ENCODE results near the gene SLC9B1. TPM values are rescaled to one million over a fixed set of nuclear protein-coding genes. Genes with fewer than 3 reads are reported as not detected.

The SLC9B1 gene
- total and polyA plus RNA-seq, 2 of the 13 experiments (the other 11 are each of a cell fraction or from before 2014, with no cell fraction given): 0.17 to 0.20 TPM

GRCh38 chr4:102868781-102869568 lies 150.5 kb downstream of the SLC9B1 start, which contains the start of gene CISD2 (continued):
- TF ChIP-seq NKX3-1 (CRISPR knock-in tag; IDR thresholded peaks at IDR 0.05) (0 out of 2 replicates have a peak, but pooled peaks have one; percentile 38), RAD51 (IDR thresholded peaks at IDR 0.05; ENCODE audit: borderline replicate concordance) (peak; percentile 39; the same call in 1 of the 2 replicates), SIX4 (CRISPR knock-in tag; IDR thresholded peaks at IDR 0.05) (no peak), ZBTB20 (CRISPR knock-in tag; IDR thresholded peaks at IDR 0.05; ENCODE audit: borderline replicate concordance, low read depth) (peak; percentile 52), ZNF646 (CRISPR knock-in tag; IDR thresholded peaks at IDR 0.05) (no peak), REXO4 (CRISPR knock-in tag; IDR thresholded peaks at IDR 0.05; ENCODE audit: borderline replicate concordance) (peak; percentile 46; the same call in 1 of the 2 replicates), NR2C2 (CRISPR knock-in tag; IDR thresholded peaks at IDR 0.05; ENCODE audit: borderline replicate concordance) (peak; percentile 73), ZNF281 (CRISPR knock-in tag; IDR thresholded peaks at IDR 0.05; ENCODE audit: borderline replicate concordance) (peak; percentile 68; the same call in 1 of the 2 replicates), BRF2 (CRISPR knock-in tag; IDR thresholded peaks at IDR 0.05) (peak; percentile 85; the same call in 1 of the 2 replicates), MED1 (CRISPR knock-in tag; IDR thresholded peaks at IDR 0.05) (peak; percentile 37), ZNF567 (CRISPR knock-in tag; IDR thresholded peaks at IDR 0.05; ENCODE audit: borderline replicate concordance) (0 out of 2 replicates have a peak, but pooled peaks have one; percentile 54), ARNT2 (CRISPR knock-in tag; IDR thresholded peaks at IDR 0.05; ENCODE audit: low read depth) (peak; percentile 95), HDAC2 (CRISPR knock-in tag; IDR thresholded peaks at IDR 0.05) (peak; percentile 76), ATF3 (CRISPR knock-in tag; IDR thresholded peaks at IDR 0.05) (peak; percentile 45; the same call in 1 of the 2 replicates), PHF8 (CRISPR knock-in tag; IDR thresholded peaks at IDR 0.05) (peak; percentile 92), ZNF747 (CRISPR knock-in tag; IDR thresholded peaks at IDR 0.05; ENCODE audit: borderline replicate concordance) (0 out of 2 replicates have a peak, but pooled peaks have one; percentile 65), HES4 (CRISPR knock-in tag; IDR thresholded peaks at IDR 0.05; ENCODE audit: borderline replicate concordance) (no peak), EEA1 (CRISPR knock-in tag; IDR thresholded peaks at IDR 0.05; ENCODE audit: borderline replicate concordance) (0 out of 2 replicates have a peak, but pooled peaks have one; percentile 49)
